Middle frontal gyrus (tissue), 1 donor: ENCODE measurements around the gene ANKRD29.

Experiments
- DNase-seq: peaks from one replicate; pipeline ENCODE4 v3.0.0-alpha.2; 2015; ENCODE audit warnings: low spot score; ENCODE audit errors: extremely low spot score

The ANKRD29 gene, protein sequence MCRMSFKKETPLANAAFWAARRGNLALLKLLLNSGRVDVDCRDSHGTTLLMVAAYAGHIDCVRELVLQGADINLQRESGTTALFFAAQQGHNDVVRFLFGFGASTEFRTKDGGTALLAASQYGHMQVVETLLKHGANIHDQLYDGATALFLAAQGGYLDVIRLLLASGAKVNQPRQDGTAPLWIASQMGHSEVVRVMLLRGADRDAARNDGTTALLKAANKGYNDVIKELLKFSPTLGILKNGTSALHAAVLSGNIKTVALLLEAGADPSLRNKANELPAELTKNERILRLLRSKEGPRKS

GRCh38 chr18:23662309-23663263 lies at the start of gene ANKRD29:
ANKRD29 (minus strand) TSS chr18:23662911; CDS start chr18:23662730, 181 bp downstream.
- no peak for DNase-seq

GRCh38 chr18:23712445-23712844 lies 49.7 kb upstream of the ANKRD29 start:
- no peak for DNase-seq

DNA sequence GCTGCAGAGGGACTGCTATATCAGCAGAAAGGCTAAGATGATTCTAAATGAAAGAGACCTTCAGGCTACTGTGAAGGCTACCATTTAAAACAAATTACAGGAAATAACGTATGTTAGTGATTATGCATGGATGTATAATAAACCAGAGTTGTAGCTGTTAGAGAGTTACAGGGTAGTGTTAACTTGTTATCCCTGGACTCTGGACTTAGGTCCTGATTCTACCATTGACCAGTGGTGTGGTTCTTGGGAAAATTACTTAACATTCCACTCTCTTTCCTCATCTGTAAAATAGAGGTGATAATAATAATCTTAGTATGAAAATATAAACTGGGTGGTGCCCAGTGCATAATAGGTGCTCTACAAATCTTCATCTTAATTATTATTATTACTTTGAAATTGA lies 48.7 kb upstream of the ANKRD29 start:
- no peak for DNase-seq

- DNase-seq = no peak
Measured at GRCh38 chr18:23710946-23711345, 48.2 kb upstream of the ANKRD29 start.

DNA sequence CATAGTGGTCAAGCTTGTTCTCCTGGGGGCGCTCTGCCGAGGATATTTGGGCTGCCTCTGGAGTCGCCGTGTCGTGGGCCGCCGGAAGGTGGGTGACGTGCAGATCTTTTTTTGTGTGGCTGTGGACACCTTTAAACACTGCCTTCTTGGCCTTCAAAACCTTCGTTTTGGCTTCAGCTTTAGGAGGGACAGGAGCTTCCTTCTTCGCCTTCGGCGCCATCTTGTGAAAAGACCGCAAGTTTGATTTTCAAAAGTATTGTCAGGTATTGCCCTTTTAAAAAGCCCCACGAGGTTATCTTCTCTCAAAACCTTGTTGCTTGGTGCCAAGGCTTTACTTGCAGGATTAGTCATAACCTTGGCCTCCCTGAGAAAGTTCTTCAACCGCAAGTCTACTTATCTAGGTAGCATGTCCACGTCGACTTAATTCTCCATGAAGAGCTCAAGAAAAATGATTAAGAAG lies 47.4 kb upstream of the ANKRD29 start:
- DNase-seq = no peak

DNA sequence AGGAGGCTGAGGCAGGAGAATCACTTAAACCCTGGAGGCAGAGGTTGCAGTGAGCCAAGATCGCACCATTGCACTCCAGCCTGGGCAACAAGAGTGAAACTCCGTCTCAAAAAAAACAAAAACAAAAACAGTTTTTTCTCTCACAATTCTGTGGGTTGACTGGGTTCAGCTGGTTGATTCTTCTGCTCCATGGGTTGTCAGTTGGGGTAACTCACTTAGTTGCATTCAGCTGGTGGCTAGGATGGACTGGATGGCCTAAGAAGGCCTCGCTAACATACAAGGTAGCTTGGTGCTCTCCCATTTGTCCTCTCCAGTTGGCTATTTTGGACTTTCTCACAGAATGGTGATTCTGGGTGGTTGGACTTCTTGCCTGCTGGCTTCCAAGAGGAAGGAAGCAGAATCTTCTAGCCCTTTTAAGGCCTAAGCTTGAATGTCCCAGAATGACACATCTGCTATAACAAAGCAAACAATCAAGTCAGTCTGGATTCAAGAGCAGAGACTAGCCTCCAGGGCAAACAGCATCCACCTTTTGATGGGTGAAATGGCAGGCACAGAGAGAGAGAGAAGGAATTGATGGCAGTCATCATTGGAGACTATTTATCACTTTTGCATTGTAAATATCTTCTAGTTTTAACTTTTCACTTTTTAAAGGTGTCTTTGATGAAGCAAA lies 44.4 kb upstream of the ANKRD29 start:
- no peak for DNase-seq

GRCh38 chr18:23704806-23705205 lies 42.1 kb upstream of the ANKRD29 start:
- no peak for DNase-seq

DNA sequence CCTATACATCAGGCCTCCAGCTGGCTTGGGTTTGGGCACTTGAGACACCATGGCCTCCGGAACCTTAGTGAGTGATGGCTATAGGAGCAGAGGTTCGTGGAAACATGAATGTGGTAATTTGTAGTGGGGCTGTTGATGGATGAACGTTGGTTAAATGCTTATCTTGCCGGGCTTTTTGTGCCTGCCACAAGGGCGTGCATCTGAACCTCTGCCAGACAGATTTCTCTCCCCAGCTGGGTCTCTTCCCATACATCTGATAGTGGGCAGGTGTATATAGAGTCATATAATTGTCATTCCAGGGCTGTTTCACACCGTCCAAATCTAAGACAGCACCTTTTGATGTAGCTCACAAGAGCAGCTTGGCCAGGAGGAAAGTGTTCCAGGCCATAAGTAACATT lies 41.3 kb upstream of the ANKRD29 start:
- no peak for DNase-seq

- no peak for DNase-seq
Measured at GRCh38 chr18:23703057-23703986, 40.6 kb upstream of the ANKRD29 start.

GRCh38 chr18:23702606-23703005 lies 39.9 kb upstream of the ANKRD29 start:
- DNase-seq = no peak

DNA sequence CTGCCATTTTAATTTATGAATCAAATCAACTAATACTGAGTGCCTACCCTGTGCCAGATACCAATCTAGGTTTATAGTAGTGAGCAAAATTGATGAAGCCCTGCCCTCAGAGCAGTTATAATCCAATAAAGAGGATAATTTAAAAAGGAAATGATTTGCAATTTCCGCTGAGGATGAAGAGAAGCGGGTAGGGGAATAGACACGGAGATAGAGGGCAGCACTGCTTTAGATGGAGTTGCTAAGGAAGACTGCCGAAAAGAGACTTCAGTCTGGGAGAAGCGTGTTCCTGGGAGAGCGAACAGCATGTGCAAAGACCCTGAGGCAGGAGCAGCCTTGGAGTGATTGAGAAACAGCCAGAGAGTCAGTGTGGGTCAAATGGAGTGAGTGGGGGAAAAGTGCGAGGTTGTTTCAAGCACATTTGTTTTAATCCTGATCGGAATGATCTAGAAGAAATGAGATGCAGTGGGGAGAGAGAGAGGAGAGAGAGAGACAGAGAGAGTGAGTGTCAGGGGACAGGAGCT lies 38.9 kb upstream of the ANKRD29 start:
- no peak for DNase-seq

DNA sequence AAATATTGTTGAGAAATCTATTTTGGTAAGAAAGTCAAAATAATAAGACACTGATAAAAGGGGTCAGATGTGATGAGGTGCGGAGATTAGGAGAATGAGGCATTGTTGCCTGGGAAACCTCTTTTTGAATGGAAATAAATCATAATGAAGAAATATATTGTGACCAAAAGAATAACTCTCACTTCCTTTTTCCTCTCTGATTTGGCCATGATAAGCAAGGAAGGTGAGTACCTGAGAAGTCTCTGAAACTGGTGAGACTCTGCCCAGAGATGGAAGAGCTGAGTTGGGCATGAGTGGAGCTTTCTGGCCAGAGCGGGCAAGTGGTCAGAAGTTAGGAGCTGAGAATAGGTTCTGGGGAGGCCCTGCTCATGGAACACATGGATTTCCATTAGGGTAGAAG lies 38.3 kb upstream of the ANKRD29 start:
- no peak for DNase-seq

DNA sequence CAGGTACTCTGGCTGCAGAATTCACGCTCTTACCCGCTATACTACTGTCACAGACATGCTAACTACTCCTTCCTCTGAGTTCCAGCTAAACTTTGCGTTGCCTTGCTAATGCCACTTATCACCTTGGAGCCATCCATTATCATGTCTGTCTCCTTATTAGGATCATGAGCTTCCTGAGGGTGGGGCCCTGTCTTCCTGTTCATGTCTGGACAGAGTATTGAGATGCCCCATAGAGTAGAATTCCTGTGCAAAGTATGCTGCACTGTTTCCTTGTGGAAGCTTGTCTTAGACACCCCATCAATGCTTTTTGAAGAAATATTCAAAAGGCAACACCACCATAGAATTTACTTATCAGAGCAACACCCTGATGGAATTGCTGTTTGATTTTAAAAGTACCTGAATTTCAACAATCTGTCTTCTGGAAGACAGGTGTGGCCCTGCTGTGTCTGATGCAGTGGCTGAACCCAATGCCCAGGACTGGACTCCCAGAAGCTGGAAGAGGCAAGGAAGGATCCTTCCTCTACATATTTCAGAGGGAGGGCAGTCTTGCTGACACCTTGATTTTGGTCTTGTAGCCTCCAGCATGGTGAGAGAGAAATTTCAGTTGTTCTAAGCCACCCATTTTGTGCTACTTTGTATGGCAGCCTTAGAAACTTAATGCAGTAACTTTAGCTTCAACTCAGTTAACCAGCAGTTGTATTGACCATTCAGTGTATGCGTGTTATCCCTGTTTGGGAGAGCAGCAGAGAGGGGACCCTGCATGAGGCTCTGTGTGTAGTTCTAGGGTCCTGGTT lies 32.1 kb upstream of the ANKRD29 start:
- DNase-seq = no peak

DNA sequence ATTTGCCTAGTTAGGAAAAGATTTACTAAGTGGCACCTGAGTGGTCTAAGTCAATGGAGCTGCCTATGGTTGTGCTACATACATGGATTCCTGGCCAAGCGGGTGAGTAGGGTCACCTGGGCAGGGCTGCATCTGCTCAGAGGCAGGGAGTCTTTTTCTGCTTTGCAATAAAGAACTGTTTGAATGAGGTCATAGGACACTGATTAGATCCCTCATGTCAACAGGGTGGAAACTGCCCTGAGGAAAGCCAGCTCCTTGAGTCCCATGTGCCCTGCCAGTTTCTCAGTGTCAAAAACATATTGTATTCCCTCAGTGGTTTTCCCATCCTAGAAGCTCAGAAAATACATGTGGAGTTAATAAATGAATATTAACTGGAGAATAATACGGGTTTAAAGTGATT lies 31.1 kb upstream of the ANKRD29 start:
- no peak for DNase-seq

DNA sequence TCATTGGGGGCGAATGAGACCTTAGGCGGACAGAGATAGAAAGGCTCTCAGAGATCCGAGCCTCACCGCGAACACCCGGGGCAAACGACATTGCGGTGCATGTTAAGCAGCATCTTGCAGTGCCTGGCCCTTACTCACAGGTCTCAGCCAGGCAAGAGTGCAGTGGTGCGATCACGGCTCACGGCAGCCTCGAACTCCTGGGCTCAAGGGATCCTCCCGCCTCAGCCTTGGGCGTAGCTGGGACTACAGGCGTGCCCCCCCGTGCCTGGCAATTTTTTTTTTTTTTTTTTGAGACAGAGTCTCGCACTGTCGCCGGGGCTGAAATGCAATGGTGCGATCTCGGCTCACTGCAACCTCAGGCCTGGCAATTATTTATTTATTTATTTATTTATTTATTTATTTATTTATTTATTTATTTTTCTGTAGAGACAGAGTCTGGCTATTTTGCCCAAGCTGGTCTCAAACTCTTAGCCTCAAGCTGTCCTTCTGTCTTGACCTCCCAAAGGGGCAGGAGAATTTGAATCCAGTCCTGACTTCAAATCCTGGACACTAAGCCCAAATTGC lies 27.9 kb upstream of the ANKRD29 start:
- DNase-seq = no peak

DNA sequence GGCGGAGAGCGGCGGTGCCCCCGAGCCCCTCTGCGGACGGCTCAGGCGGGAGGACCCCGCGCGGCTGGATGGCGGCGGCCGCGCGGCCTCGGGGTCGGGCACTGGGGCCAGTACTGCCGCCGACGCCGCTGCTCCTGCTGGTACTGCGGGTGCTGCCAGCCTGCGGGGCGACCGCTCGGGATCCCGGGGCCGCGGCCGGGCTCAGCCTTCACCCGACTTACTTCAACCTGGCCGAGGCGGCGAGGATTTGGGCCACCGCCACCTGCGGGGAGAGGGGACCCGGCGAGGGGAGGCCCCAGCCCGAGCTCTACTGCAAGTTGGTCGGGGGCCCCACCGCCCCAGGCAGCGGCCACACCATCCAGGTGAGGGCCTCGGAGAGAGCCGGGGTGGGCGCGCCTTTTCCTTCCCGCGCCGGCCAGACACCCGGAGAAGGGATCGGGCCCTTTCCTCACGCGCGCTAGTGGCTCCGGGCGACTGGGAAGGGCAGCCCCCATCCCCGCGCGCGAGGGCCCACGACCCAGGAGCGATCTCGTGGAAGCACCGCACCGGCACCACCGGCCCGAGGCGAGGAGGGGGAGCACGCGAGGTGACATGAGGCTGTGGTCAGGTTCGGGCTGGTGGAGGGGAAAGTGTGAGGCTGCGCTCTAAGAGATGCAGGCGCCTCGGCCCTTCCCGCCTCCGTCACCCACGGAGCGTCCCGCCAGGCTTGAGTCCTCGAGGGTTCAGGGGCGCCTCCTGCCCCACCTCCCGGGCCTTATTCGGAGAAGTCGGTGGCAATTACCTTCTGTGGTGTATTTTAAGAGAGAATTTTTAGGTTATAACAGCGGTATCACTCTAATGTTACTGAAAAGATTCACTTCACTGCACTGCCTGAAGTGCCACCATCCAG lies 27.1 kb upstream of the ANKRD29 start:
- DNase-seq = no peak

DNA sequence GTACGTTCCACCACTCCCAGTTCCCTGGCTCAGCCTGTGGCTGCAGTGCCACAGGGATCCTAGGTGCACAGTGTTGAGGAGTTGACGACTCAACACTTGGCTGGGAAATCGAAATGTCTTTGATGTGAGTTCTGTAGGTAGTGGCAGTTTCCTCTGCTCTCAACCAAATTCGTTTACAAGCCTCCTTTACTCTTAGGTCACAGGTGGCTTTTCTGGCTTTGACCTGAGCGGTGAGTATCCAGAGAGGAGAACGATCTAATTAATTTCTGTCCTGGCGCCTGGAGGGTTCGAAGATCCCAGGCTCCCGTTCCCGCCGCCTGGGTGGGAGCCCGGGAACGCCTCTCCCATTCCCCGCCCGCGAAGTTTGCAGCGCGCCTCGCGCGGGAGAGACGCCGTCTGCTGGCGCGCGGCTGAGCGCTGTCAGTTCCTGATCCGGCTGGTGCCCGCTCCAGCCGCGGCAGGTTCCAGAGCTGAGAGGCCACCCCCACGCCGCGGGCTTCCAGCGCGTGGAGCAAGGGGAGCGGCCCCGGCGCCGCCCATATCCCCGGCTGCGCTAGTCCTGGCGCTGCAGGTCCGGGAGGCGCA lies 26.4 kb upstream of the ANKRD29 start, which contains the start of gene LAMA3:
Gene LAMA3, plus strand, starts transcription at position 423 of the 585 bp plus-strand sequence. CDS start 231 bp downstream, outside the sequence.
- DNase-seq = no peak

DNA sequence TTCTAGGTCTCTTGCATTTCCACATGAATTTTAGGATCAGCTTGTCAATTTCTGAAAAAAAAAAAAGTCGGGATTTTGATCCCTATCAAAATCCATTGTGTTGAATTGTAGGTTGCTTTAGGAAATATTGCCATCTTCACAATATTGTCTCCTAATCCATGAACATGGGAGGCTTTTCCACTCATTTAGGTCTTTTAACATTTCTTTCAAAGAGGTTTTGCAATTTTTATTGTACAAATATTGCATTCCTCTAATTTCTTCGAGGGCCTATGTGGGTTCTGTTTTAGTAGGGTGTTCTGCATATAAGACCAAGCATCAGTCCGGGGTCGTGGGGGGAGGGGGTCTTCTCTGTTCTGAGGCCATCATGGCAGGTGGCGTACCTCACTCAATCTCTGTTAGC lies 25.8 kb upstream of the ANKRD29 start:
- DNase-seq = no peak
